HG02642 (cell line): Measurements from ENCODE around the gene KRT85.
"Not testable (repeated sequence)": the region's sequence is repeated elsewhere in the genome, so short reads cannot be mapped to it uniquely, and the experiment has no call there.

Experiments
- ATAC-seq: cut with Tn5 transposase; IDR thresholded peaks from one replicate; pipeline ENCODE4 v1.9.1; 2021; ENCODE audit warnings: mild to moderate bottlenecking; ENCODE audit not compliant: unreplicated experiment, poor library complexity

KRT85 gene

GRCh38 chr12:52366738-52367485 is at the start of gene KRT85:
Gene KRT85 (minus strand): TSS chr12:52367481. CDS start chr12:52367405, 76 bp downstream.
- ATAC-seq, result no peak

GRCh38 chr12:52416795-52417194 is 49.5 kb upstream of the KRT85 start:
- no peak for ATAC-seq

- no peak for ATAC-seq
These were observed 48.8 kb upstream of the KRT85 start for GRCh38 chr12:52415870-52416750.

GRCh38 chr12:52414936-52415335 is 47.7 kb upstream of the KRT85 start:
- no peak for ATAC-seq

GRCh38 chr12:52413782-52414345 is 46.6 kb upstream of the KRT85 start:
- no peak for ATAC-seq

- no peak for ATAC-seq
These were observed 45.9 kb upstream of the KRT85 start for GRCh38 chr12:52413202-52413601.

- no peak for ATAC-seq
These were observed 44.5 kb upstream of the KRT85 start for GRCh38 chr12:52411815-52412214.

GRCh38 chr12:52410589-52411248 is 43.4 kb upstream of the KRT85 start:
- not testable (repeated sequence) for ATAC-seq

- no peak for ATAC-seq
These were observed 40.6 kb upstream of the KRT85 start for GRCh38 chr12:52407918-52408317.

GRCh38 chr12:52405922-52406385 is 38.7 kb upstream of the KRT85 start, which contains the start of gene KRT82:
Gene KRT82 (minus strand): TSS chr12:52406335. CDS start chr12:52406277, 58 bp downstream.
- ATAC-seq, result no peak

GRCh38 chr12:52404951-52405350 is 37.7 kb upstream of the KRT85 start:
- ATAC-seq, result no peak

- no peak for ATAC-seq
These were observed 36.3 kb upstream of the KRT85 start for GRCh38 chr12:52403561-52403960.

- ATAC-seq, result no peak
These were observed 35.7 kb upstream of the KRT85 start for GRCh38 chr12:52402873-52403540.

GRCh38 chr12:52402377-52402776 is 35.1 kb upstream of the KRT85 start:
- ATAC-seq, result no peak

- ATAC-seq, result no peak
These were observed 34.6 kb upstream of the KRT85 start for GRCh38 chr12:52401926-52402325.

- ATAC-seq, result no peak
These were observed 34.2 kb upstream of the KRT85 start for GRCh38 chr12:52401526-52401925.

GRCh38 chr12:52400906-52401305 is 33.6 kb upstream of the KRT85 start:
- ATAC-seq, result no peak

GRCh38 chr12:52399756-52400155 is 32.5 kb upstream of the KRT85 start:
- no peak for ATAC-seq

- no peak for ATAC-seq
These were observed 30.9 kb upstream of the KRT85 start for GRCh38 chr12:52398176-52398575.

- no peak for ATAC-seq
These were observed 29.4 kb upstream of the KRT85 start for GRCh38 chr12:52396656-52397055.
